ENCODE results near the gene SCN3B. TPM values are rescaled to one million over a fixed set of nuclear protein-coding genes. Genes with fewer than 3 reads are reported as not detected.

SCN3B gene
- total RNA-seq, 4 donors from 2014 or later = 0.20 to 1.1 (median 0.58) TPM

DNA sequence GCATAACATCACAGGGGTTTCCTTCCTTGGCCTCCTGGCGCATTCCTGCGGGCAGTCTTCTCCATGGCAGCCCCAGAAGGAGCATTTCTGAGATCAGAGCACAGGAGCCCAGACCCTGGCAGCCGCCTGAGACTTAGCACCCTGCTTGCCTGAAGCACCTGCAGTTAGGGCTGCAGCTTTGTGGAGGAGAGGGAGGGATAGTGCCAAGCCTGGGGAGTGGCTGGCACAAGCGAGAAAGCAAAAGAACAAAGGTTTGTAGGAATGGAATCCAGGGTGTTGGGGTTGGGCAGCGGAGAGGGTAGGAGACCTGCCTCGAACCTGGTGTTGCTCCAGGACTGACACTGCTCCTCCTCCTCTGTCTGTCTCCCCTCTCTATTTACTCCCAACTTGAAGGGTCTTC, 66.9 kb downstream of the SCN3B start:
- DNase-seq = peak; percentile 39
- H3K4me3 ChIP-seq = no peak overlapping the region
- in situ Hi-C loops (cut with MboI; ENCODE audit: low pct_ligation_motif_present in 1 of 4, low pct_unique_long_range_greater_than_20kb in 1 of 4, low sequenced_read_pairs in 3 of 4) = no loop called here
- no peak for TF ChIP-seq POLR2A (IDR thresholded peaks at IDR 0.05)
- no peak for TF ChIP-seq POLR2AphosphoS5 (IDR thresholded peaks at IDR 0.05)
- TF ChIP-seq EP300 (IDR thresholded peaks at IDR 0.05; ENCODE audit: low read depth) = no peak
- TF ChIP-seq, protein P1, sequence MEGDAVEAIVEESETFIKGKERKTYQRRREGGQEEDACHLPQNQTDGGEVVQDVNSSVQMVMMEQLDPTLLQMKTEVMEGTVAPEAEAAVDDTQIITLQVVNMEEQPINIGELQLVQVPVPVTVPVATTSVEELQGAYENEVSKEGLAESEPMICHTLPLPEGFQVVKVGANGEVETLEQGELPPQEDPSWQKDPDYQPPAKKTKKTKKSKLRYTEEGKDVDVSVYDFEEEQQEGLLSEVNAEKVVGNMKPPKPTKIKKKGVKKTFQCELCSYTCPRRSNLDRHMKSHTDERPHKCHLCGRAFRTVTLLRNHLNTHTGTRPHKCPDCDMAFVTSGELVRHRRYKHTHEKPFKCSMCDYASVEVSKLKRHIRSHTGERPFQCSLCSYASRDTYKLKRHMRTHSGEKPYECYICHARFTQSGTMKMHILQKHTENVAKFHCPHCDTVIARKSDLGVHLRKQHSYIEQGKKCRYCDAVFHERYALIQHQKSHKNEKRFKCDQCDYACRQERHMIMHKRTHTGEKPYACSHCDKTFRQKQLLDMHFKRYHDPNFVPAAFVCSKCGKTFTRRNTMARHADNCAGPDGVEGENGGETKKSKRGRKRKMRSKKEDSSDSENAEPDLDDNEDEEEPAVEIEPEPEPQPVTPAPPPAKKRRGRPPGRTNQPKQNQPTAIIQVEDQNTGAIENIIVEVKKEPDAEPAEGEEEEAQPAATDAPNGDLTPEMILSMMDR (IDR thresholded peaks at IDR 0.05) = no peak
- H3K27me3 ChIP-seq = no peaks in the 10 kb centered on the region
- no peaks in the 10 kb centered on the region for H3K9me3 ChIP-seq
- peak overlapping the region in 1 of 4 donors; percentile 51 for H3K27ac ChIP-seq
- 39 to 77% methylated on average over 2 to 6 of the region's 6 CpGs for WGBS, 2 donors (ENCODE audit: low coverage in 1 of 2)
- no peaks in the 10 kb centered on the region for H3K36me3 ChIP-seq
- H3K4me1 ChIP-seq = peaks cover 0 to 37% (median 28%) of the 10 kb centered on the region in 4 donors
- intact Hi-C loops (cut with DNase I; ENCODE audit: low total_unique reads) = no loop called here

DNA sequence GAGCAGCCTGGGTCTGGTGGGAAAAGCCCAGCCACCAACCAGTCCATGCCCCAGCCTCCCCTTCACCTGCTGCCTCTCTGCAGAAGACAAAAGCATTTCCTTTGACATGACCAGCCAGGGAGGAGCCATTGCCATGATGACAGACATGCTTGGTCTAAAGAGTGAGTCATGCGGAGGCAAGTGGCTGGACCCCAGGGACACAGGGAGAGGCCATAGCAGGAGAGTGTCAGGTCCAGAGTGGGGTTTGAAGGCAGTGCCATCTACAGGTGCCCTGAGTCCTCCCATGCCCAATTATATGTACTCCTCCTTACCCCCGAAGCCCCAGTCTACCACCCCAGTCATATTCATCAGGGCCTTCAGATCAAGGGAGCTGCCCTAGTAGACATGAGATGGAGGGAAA, 67.4 kb downstream of the SCN3B start:
- intact Hi-C loops (cut with DNase I; ENCODE audit: low total_unique reads) = no loop called here

DNA sequence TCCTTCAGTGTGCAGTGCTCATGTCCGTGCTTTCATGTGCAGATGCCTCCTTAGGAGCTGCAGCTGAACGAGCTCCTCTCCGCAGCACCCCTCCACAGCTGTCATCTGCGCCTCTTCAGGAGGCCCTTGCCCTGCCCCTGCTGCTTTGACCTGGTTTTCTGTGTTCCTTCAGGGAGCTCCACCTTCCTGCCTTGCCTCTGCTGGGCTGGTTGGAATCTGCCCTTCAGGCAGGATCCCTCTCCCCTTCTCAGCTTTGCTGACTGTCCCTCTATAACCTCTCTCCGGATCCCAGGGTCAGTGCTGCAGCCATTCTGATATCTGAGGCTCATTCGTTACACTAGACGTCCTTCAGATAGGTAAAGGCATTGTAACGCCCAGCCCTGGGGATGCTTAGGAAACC, 67.9 kb downstream of the SCN3B start:
- no peaks in the 10 kb centered on the region for H3K27me3 ChIP-seq
- H3K9me3 ChIP-seq = no peaks in the 10 kb centered on the region
- no peak for DNase-seq
- H3K4me1 ChIP-seq = peaks cover 0 to 37% (median 28%) of the 10 kb centered on the region in 4 donors
- no peak overlapping the region for H3K4me3 ChIP-seq
- WGBS, 2 donors (ENCODE audit: low coverage in 1 of 2) = 85% methylated on average over 8 of the region's 8 CpGs; no CpG with 5 or more reads in 1 of the 2 donors
- H3K36me3 ChIP-seq = no peaks in the 10 kb centered on the region
- TF ChIP-seq EP300 (IDR thresholded peaks at IDR 0.05; ENCODE audit: low read depth) = no peak
- TF ChIP-seq POLR2AphosphoS5 (IDR thresholded peaks at IDR 0.05) = no peak
- H3K27ac ChIP-seq = no peak overlapping the region
- in situ Hi-C loops (cut with MboI; ENCODE audit: low pct_ligation_motif_present in 1 of 4, low pct_unique_long_range_greater_than_20kb in 1 of 4, low sequenced_read_pairs in 3 of 4) (no loop called here), intact Hi-C loops (cut with DNase I; ENCODE audit: low total_unique reads) (no loop called here)

More for the DNA sequence above, 67.4 kb downstream of the SCN3B start:
- H3K36me3 ChIP-seq = no peaks in the 10 kb centered on the region
- TF ChIP-seq EP300 (IDR thresholded peaks at IDR 0.05; ENCODE audit: low read depth) (no peak), POLR2AphosphoS5 (IDR thresholded peaks at IDR 0.05) (no peak), POLR2A (IDR thresholded peaks at IDR 0.05) (no peak)
- TF ChIP-seq, protein P1 (IDR thresholded peaks at IDR 0.05) = no peak
- no peak overlapping the region for H3K4me3 ChIP-seq
- H3K27ac ChIP-seq = peak overlapping the region in 1 of 4 donors; percentile 51
- in situ Hi-C loops (cut with MboI; ENCODE audit: low pct_ligation_motif_present in 1 of 4, low pct_unique_long_range_greater_than_20kb in 1 of 4, low sequenced_read_pairs in 3 of 4) = no loop called here
- H3K4me1 ChIP-seq = peaks cover 0 to 37% (median 28%) of the 10 kb centered on the region in 4 donors
- no peak for DNase-seq
- WGBS, 2 donors (ENCODE audit: low coverage in 1 of 2) = 94% methylated on average over 2 of the region's 2 CpGs; no CpG with 5 or more reads in 1 of the 2 donors
- H3K9me3 ChIP-seq = no peaks in the 10 kb centered on the region
- no peaks in the 10 kb centered on the region for H3K27me3 ChIP-seq

DNA sequence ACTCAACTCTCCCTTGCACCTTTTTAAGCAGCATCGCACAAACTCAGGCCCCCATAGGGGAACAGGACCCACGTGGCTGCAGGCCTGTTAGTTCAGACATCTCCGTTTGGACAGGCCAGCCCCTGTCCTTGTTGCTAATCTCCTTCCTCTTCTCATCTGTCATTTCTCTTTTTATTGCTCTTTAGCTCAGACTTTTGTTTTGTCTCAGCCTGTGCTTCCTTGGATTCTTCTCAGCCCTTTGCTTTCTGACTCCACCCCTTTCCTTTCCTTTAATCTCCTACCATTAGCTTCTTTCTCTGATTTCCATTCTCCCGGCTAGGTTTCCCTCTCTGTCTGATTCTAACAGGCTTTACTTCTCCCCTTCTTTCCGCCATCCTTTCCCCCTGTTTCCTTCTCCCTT, 68.7 kb downstream of the SCN3B start:
- Histone ChIP-seq H3K27ac (no peak overlapping the region), H3K27me3 (no peaks in the 10 kb centered on the region), H3K4me1 (peaks cover 0 to 35% (median 25%) of the 10 kb centered on the region in 4 donors), H3K36me3 (no peaks in the 10 kb centered on the region), H3K9me3 (no peaks in the 10 kb centered on the region), H3K4me3 (no peak overlapping the region)
- 40 to 60% methylated on average over 1 to 5 of the region's 5 CpGs for WGBS, 2 donors (ENCODE audit: low coverage in 1 of 2)
- DNase-seq = no peak
- intact Hi-C loops (cut with DNase I; ENCODE audit: low total_unique reads) (no loop called here), in situ Hi-C loops (cut with MboI; ENCODE audit: low pct_ligation_motif_present in 1 of 4, low pct_unique_long_range_greater_than_20kb in 1 of 4, low sequenced_read_pairs in 3 of 4) (no loop called here)
- TF ChIP-seq POLR2AphosphoS5 (IDR thresholded peaks at IDR 0.05) = no peak
- TF ChIP-seq, protein P1 (IDR thresholded peaks at IDR 0.05) = no peak
- TF ChIP-seq POLR2A (IDR thresholded peaks at IDR 0.05) = no peak
- TF ChIP-seq EP300 (IDR thresholded peaks at IDR 0.05; ENCODE audit: low read depth) = no peak

DNA sequence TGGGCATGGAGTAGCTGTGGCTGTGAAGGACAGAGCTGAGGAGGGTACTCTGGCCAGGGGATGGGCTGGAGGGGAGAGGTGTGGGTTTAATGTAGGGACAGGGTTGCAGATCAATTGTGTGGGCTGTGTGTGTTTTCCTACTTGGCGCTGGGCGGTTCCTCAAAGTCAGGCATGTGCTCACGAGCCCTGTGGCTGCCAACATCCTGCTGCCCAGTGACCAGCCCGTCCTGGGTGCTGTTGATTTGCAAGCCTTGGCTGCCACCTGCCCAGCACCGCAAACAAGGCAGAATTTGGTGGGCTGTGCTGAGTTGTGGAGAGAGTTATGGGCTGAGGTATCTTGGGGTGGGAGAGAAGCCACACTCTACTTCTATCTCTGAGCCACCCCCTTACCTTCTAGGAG, 69.2 kb downstream of the SCN3B start:
- no peak for TF ChIP-seq EP300 (IDR thresholded peaks at IDR 0.05; ENCODE audit: low read depth)
- TF ChIP-seq, protein P1 (IDR thresholded peaks at IDR 0.05) = no peak
- no peak for TF ChIP-seq POLR2AphosphoS5 (IDR thresholded peaks at IDR 0.05)
- no peak for TF ChIP-seq POLR2A (IDR thresholded peaks at IDR 0.05)
- no peaks in the 10 kb centered on the region for H3K9me3 ChIP-seq
- no peaks in the 10 kb centered on the region for H3K27me3 ChIP-seq
- DNase-seq = peak; percentile 27
- WGBS, 2 donors (ENCODE audit: low coverage in 1 of 2) = 60% methylated on average over 5 of the region's 5 CpGs; no CpG with 5 or more reads in 1 of the 2 donors
- no peak overlapping the region for H3K4me3 ChIP-seq
- peaks cover 0 to 34% (median 21%) of the 10 kb centered on the region in 4 donors for H3K4me1 ChIP-seq
- no peaks in the 10 kb centered on the region for H3K36me3 ChIP-seq
- intact Hi-C loops (cut with DNase I; ENCODE audit: low total_unique reads) = no loop called here
- H3K27ac ChIP-seq = no peak overlapping the region
- in situ Hi-C loops (cut with MboI; ENCODE audit: low pct_ligation_motif_present in 1 of 4, low pct_unique_long_range_greater_than_20kb in 1 of 4, low sequenced_read_pairs in 3 of 4) = no loop called here
